ENCODE results near the gene FAM124A.
"Not testable (repeated sequence)": the region's sequence is repeated elsewhere in the genome, so short reads cannot be mapped to it uniquely, and the experiment has no call there.

Gene FAM124A

GRCh38 chr13:51284339-51284738, 62.1 kb downstream of the FAM124A start:
- intact Hi-C loops (cut with DNase I) = no loop called here
- DNase-seq = no peak

GRCh38 chr13:51286135-51287002, 64.2 kb downstream of the FAM124A start:
- intact Hi-C loops (cut with DNase I) = loop anchor here (2.0 to 5.0 kb wide), 2 partner anchors 64 to 138 kb away; partner anchors contain the start of gene FAM124A
- peak; percentile 72 to 96 (median 90) for DNase-seq

- intact Hi-C loops (cut with DNase I) = loop anchor here (2.0 to 5.0 kb wide), 2 partner anchors 65 to 139 kb away; partner anchors contain the start of gene FAM124A
- DNase-seq = no peak
These were observed 65.6 kb downstream of the FAM124A start for GRCh38 chr13:51287758-51288157.

- DNase-seq = not testable (repeated sequence)
- intact Hi-C loops (cut with DNase I) = loop anchor here (5.0 kb wide), 1 partner anchor 66 kb away; the partner anchor contains the start of gene FAM124A
These were observed 66.1 kb downstream of the FAM124A start for GRCh38 chr13:51288254-51288653.

- intact Hi-C loops (cut with DNase I) = no loop called here
- DNase-seq = no peak
These were observed 69.1 kb downstream of the FAM124A start for GRCh38 chr13:51291341-51291740.

- intact Hi-C loops (cut with DNase I) = no loop called here
- no peak for DNase-seq
These were observed 69.9 kb downstream of the FAM124A start for GRCh38 chr13:51292000-51292565.

- intact Hi-C loops (cut with DNase I) = no loop called here
- DNase-seq = peak in 12 of 42 donors; percentile 11 to 63 (median 31)
These were observed 75.4 kb downstream of the FAM124A start for GRCh38 chr13:51297556-51297955.

- intact Hi-C loops (cut with DNase I) = no loop called here
- DNase-seq = peak in 2 of 42 donors; percentile 3 to 11
These were observed 76.6 kb downstream of the FAM124A start for GRCh38 chr13:51298812-51299211.

GRCh38 chr13:51303063-51303552, 80.9 kb downstream of the FAM124A start:
- no peak for DNase-seq

GRCh38 chr13:51303882-51304281, 81.7 kb downstream of the FAM124A start:
- DNase-seq = no peak
- intact Hi-C loops (cut with DNase I) = no loop called here

More at GRCh38 chr13:51303063-51303552, 80.9 kb downstream of the FAM124A start:
- intact Hi-C loops (cut with DNase I) = no loop called here

- DNase-seq = no peak
- intact Hi-C loops (cut with DNase I) = no loop called here
These were observed 83.2 kb downstream of the FAM124A start for GRCh38 chr13:51305271-51305967.

GRCh38 chr13:51308781-51309180, 86.6 kb downstream of the FAM124A start:
- intact Hi-C loops (cut with DNase I) = no loop called here
- no peak for DNase-seq

GRCh38 chr13:51311231-51311630, 89.0 kb downstream of the FAM124A start:
- intact Hi-C loops (cut with DNase I) = no loop called here
- peak in 1 of 42 donors; percentile 3 for DNase-seq

- DNase-seq = peak in 31 of 42 donors; percentile 16 to 71 (median 44)
- intact Hi-C loops (cut with DNase I) = no loop called here
These were observed 89.8 kb downstream of the FAM124A start for GRCh38 chr13:51311957-51312520.

GRCh38 chr13:51313619-51314018, 91.4 kb downstream of the FAM124A start:
- no peak for DNase-seq
- intact Hi-C loops (cut with DNase I) = no loop called here

- intact Hi-C loops (cut with DNase I) = no loop called here
- DNase-seq = no peak
These were observed 95.1 kb downstream of the FAM124A start for GRCh38 chr13:51317262-51317661.

- intact Hi-C loops (cut with DNase I) = no loop called here
- no peak for DNase-seq
These were observed 95.8 kb downstream of the FAM124A start for GRCh38 chr13:51318015-51318414.

- intact Hi-C loops (cut with DNase I) = no loop called here
These were observed 96.7 kb downstream of the FAM124A start for GRCh38 chr13:51318876-51319275.

GRCh38 chr13:51321836-51322235, 99.6 kb downstream of the FAM124A start:
- no peak for DNase-seq
- intact Hi-C loops (cut with DNase I) = no loop called here

More at GRCh38 chr13:51318876-51319275, 96.7 kb downstream of the FAM124A start:
- DNase-seq = no peak
